GM18951 (cell line): ENCODE results near the gene KHDRBS2.
"Not testable (repeated sequence)": the region's sequence is repeated elsewhere in the genome, so short reads cannot be mapped to it uniquely, and the experiment has no call there.

Experiments used
- POLR2A ChIP-seq: IDR thresholded peaks from 4 replicates; pipeline ENCODE4 v1.6.1; 2011; ENCODE audit warnings: mild to moderate bottlenecking; ENCODE audit not compliant: insufficient read length, insufficient read depth; ENCODE audit errors: extremely low read depth
- in situ Hi-C: fragments of 300-500 bp; cut with MboI; formaldehyde crosslinking; loops from one replicate; pipeline ENCODE4 v1.12.0; 2022; ENCODE audit warnings: low sequenced_read_pairs, mixed read lengths, inconsistent platforms; ENCODE audit not compliant: unreplicated experiment

Gene KHDRBS2

GRCh38 chr6:61809004-61809595 is 476.9 kb downstream of the KHDRBS2 start:
- TF ChIP-seq POLR2A: no peak
- in situ Hi-C loops: no loop called here

- in situ Hi-C loops: no loop called here
- TF ChIP-seq POLR2A: no peak
These were observed 498.0 kb downstream of the KHDRBS2 start for GRCh38 chr6:61787998-61788397.

DNA sequence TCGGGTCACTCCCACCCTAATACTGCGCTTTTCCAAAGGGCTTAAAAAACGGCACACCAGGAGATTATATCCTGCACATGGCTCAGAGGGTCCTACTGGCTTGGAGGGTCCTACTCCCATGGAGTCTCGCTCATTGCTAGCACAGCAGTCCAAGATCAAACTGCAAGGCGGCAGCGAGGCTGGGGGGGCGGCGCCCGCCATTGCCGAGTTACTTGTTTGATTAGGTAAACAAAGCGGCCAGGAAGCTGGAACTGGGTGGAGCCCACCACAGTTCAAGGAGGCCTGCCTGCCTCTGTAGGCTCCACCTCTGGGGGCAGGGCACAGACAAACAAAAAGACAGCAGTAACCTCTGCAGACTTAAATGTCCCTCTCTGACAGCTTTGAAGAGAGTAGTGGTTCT is 516.6 kb downstream of the KHDRBS2 start:
- in situ Hi-C loops: not testable (repeated sequence)

- in situ Hi-C loops: no loop called here
- TF ChIP-seq POLR2A: no peak
These were observed 530.3 kb downstream of the KHDRBS2 start for GRCh38 chr6:61755739-61756138.

GRCh38 chr6:61751986-61752385 is 534.0 kb downstream of the KHDRBS2 start:
- in situ Hi-C loops: no loop called here
- no peak for TF ChIP-seq POLR2A

DNA sequence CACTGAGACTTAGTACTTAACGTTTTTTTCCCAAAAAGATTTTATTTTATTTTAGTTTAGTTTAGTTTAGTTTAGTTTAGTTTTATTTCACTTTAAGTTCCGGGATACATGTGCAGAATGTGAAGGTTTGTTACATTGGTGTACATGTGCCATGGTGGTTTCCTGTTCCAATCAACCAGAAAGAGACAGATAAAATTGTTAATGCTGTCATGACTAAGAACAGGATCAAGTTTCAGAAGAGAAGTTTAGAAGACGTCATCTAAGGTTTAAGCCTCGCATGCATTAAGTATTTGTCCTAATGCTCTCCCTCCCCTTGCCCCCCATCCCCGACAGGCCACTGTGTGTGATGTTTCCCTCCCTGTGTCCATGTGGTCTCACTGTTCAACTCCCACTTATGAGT is 540.0 kb downstream of the KHDRBS2 start:
- in situ Hi-C loops: no loop called here
- TF ChIP-seq POLR2A: no peak

DNA sequence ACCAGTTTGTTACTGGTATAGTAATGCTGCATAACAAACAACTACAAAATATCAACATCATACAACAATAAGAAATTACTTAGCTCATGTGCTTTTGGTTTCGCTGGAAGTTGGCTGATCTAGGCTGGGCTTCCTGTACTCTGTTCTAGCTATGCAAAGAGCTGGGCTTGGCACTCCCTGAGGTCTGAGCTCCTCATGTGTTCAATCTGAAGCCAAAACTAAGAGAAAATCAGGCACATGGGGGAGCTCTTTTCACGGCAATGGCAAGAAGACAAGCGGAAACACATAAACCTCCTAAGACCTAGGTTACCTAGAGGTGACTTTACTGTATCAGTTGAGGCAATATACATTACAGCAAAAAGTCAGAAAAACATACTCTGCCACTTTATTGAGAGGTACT is 574.2 kb downstream of the KHDRBS2 start:
- in situ Hi-C loops: no loop called here
- TF ChIP-seq POLR2A: no peak

- in situ Hi-C loops: no loop called here
- TF ChIP-seq POLR2A: no peak
These were observed 597.9 kb downstream of the KHDRBS2 start for GRCh38 chr6:61688165-61688564.

- in situ Hi-C loops: no loop called here
- no peak for TF ChIP-seq POLR2A
These were observed 603.5 kb downstream of the KHDRBS2 start for GRCh38 chr6:61682562-61682961.

GRCh38 chr6:61679625-61680024 is 606.4 kb downstream of the KHDRBS2 start:
- in situ Hi-C loops: no loop called here
- TF ChIP-seq POLR2A: no peak

DNA sequence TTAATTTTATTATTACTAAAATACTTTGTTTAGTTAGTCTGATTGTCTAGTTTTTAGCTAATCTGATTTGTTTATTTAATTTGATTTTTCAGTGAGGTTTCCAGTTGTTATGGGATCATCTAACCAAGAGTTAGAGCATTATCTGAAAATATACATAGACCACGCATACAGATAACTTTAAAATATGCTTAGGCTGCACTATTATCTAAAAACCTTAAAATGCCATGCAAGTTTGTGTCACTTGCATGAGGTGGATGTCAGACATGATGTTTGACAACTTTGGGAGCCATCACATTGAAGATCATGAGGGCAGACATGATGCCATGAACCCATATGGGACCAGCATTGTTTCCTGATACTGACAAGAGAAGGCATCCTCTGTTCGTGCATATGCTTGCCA is 610.3 kb downstream of the KHDRBS2 start:
- no peak for TF ChIP-seq POLR2A
- in situ Hi-C loops: no loop called here

GRCh38 chr6:61649845-61650244 is 636.2 kb downstream of the KHDRBS2 start:
- in situ Hi-C loops: no loop called here
- TF ChIP-seq POLR2A: no peak

- TF ChIP-seq POLR2A: no peak
- in situ Hi-C loops: no loop called here
These were observed 645.6 kb downstream of the KHDRBS2 start for GRCh38 chr6:61640463-61640862.
